ENCODE measurements around the gene NRXN3.

- TF ChIP-seq CTCF (IDR thresholded peaks at IDR 0.05 in 4 of 5, conservative IDR thresholded peaks at IDR 0.05 in 1 of 5) = no peak
- no peak for TF ChIP-seq POLR2A (IDR thresholded peaks at IDR 0.05)
These were observed 309.1 kb downstream of the NRXN3 start for GRCh38 chr14:78479127-78479780.
